Neural cell (in vitro differentiated cells): ENCODE data around the gene CYB561. TPM values are rescaled to one million over a fixed set of nuclear protein-coding genes. Genes with fewer than 3 reads are reported as not detected.

Experiments
- H2AFZ ChIP-seq: fragments of 200-600, 300-800 bp; sonication (generic), shearing (Covaris generic); 2 replicates; pipeline ENCODE4 v1.6.0; 2014; ENCODE audit warnings: low read depth, mild to moderate bottlenecking, antibody characterized with exemption, low read length, moderate library complexity
- H3F3A ChIP-seq: fragments of 200-600 bp; shearing (Covaris generic); 2 replicates; pipeline ENCODE4 v1.6.1; 2016; ENCODE audit warnings: mild to moderate bottlenecking, moderate library complexity, mixed read lengths, antibody characterized with exemption, low read length; ENCODE audit not compliant: insufficient read depth, poor library complexity, severe bottlenecking
- H3K27ac ChIP-seq: fragments of 200-600, 300-800 bp; sonication (generic), shearing (Covaris generic); 2 replicates; pipeline ENCODE4 v1.5.1; 2014; ENCODE audit warnings: mild to moderate bottlenecking, low read length, moderate library complexity
- H3K27me3 ChIP-seq: fragments of 300-800, 200-600 bp; sonication (generic), shearing (Covaris generic); 2 replicates; pipeline ENCODE4 v1.6.0; 2014; ENCODE audit warnings: mild to moderate bottlenecking, low read depth, low read length, moderate library complexity; ENCODE audit not compliant: insufficient read depth
- H3K36me3 ChIP-seq: fragments of 300-800, 200-600 bp; sonication (generic), shearing (Covaris generic); 2 replicates; pipeline ENCODE4 v1.5.1; 2014; ENCODE audit warnings: mild to moderate bottlenecking, antibody characterized with exemption, low read length, moderate library complexity; ENCODE audit not compliant: insufficient read depth
- H3K4me2 ChIP-seq: fragments of 300-800, 200-600 bp; sonication (generic), shearing (Covaris generic); 2 replicates; pipeline ENCODE4 v1.6.0; 2014; ENCODE audit warnings: mild to moderate bottlenecking, low read length
- H3K4me3 ChIP-seq: fragments of 300-800, 200-600 bp; sonication (generic), shearing (Covaris generic); 2 replicates; pipeline ENCODE4 v1.5.1; 2014; ENCODE audit warnings: mild to moderate bottlenecking, low read length, moderate library complexity
- H3K79me2 ChIP-seq: fragments of 200-600 bp; shearing (Covaris generic); replicated peaks from 2 replicates; pipeline ENCODE4 v1.6.0; 2014; ENCODE audit warnings: mild to moderate bottlenecking, low read length, moderate library complexity; ENCODE audit not compliant: insufficient read depth
- H3K9ac ChIP-seq: fragments of 300-800, 200-600 bp; sonication (generic), shearing (Covaris generic); 2 replicates; pipeline ENCODE4 v1.6.1; 2016; ENCODE audit warnings: mild to moderate bottlenecking, low read length, mixed read lengths
- H3K9me2 ChIP-seq: fragments of 200-600 bp; shearing (Covaris generic); 2 replicates; pipeline ENCODE4 v1.6.1; 2016; ENCODE audit warnings: mild to moderate bottlenecking, low read length, mixed read lengths; ENCODE audit not compliant: insufficient read depth
- H3K9me3 ChIP-seq: fragments of 200-600, 300-800 bp; sonication (generic), shearing (Covaris generic); 2 replicates; pipeline ENCODE4 v1.6.1; 2016; ENCODE audit warnings: mild to moderate bottlenecking, mixed run types, low read length, moderate library complexity, mixed read lengths
- H4K20me1 ChIP-seq: fragments of 200-600 bp; shearing (Covaris generic); 2 replicates; pipeline ENCODE4 v1.6.1; 2016; ENCODE audit warnings: mild to moderate bottlenecking, mixed run types; ENCODE audit not compliant: insufficient read depth
- EP300 ChIP-seq: fragments of 450-650 bp; conservative IDR thresholded peaks from 2 replicates; pipeline ENCODE4 v1.6.1; 2014; ENCODE audit warnings: antibody characterized with exemption, mild to moderate bottlenecking, moderate library complexity; ENCODE audit not compliant: poor library complexity, severe bottlenecking
- EZH2 ChIP-seq: fragments of 200-600, 300-800 bp; shearing (Covaris generic), sonication (generic); IDR thresholded peaks from 2 replicates; pipeline ENCODE4 v1.6.1; 2014; ENCODE audit warnings: antibody characterized with exemption, low read length, borderline replicate concordance, mild to moderate bottlenecking; ENCODE audit not compliant: insufficient read depth, poor library complexity, severe bottlenecking
- MXI1 ChIP-seq: fragments of 450-650 bp; conservative IDR thresholded peaks from 2 replicates; pipeline ENCODE4 v1.6.1; 2014; ENCODE audit warnings: antibody characterized with exemption, mild to moderate bottlenecking; ENCODE audit not compliant: poor library complexity, severe bottlenecking
- POLR2AphosphoS5 ChIP-seq: IDR thresholded peaks from 2 replicates; pipeline ENCODE4 v1.6.1; 2012
- RAD21 ChIP-seq: fragments of 450-650 bp; conservative IDR thresholded peaks from 2 replicates; pipeline ENCODE4 v1.6.1; 2014; ENCODE audit warnings: antibody characterized with exemption, mild to moderate bottlenecking, moderate library complexity
- SMC3 ChIP-seq: fragments of 450-650 bp; conservative IDR thresholded peaks from 2 replicates; pipeline ENCODE4 v1.6.1; 2014; ENCODE audit warnings: antibody characterized with exemption, mild to moderate bottlenecking, moderate library complexity; ENCODE audit not compliant: poor library complexity
- TAF1 ChIP-seq: IDR thresholded peaks from 2 replicates; pipeline ENCODE4 v1.6.1; 2012; ENCODE audit warnings: low read depth
- polyA plus RNA-seq: library from polyadenylated mRNA; depleted of rRNA; stranded (reverse); fragments of >200 nt; gene quantifications from 2 replicates; pipeline ENCODE4 v1.2.3, GENCODE V29; 2014
- TF ChIP-seq, protein P1 (sequence below): fragments of 450-650 bp; IDR thresholded peaks from 2 replicates; pipeline ENCODE4 v1.5.1; 2014; ENCODE audit warnings: antibody characterized with exemption, mild to moderate bottlenecking, moderate library complexity; ENCODE audit not compliant: poor library complexity, severe bottlenecking
- TF ChIP-seq, protein P2 (sequence below): IDR thresholded peaks from 2 replicates; pipeline ENCODE4 v1.6.1; 2012; ENCODE audit warnings: borderline replicate concordance

Gene CYB561
- polyA plus RNA-seq, 1 donor from 2014 or later: 15.7 TPM

DNA sequence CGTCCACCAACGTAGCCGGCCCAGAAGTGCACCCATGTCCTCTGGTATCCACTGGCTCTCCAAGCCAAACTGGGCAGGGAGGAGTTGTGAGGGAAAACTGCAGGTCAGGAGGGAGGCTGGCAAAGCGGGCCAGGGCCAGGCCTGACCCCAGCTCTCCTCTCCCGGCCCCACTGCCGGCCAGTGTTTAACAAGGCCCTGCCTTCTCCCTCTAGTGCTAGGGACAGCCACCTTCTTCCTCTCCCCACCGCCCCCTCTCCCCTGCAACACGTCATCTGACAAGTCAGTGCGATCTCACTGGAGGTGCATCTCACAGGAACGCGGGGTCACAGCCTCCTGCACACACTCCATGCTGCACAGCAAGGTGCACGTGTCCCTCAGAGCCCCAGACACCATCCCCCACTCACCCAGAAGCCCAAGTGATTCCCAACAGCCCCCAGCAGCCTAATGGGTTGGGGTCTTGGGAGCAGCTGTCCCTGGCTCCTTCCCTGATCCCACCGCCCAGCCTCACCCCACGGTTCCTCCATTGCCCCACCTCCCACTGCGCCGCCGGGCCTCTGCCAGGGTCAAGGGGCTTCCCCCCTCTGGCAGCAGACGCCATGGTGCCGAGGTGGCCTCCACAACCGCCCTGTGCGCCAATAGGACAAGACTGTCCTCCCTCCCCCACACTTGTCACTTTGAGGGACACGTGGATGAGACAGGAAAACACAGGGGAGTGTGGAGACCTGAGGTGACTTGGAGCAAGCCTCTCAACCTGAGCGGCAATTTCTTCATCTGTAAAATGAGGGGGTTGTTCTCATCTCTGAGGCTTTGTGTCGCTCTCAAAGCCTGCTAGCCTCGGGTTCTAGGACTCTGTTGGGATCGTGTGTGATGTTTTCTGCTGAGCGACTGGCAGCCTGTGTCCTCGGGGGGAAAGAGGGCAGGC is 29.6 kb upstream of the CYB561 start:
- H3K79me2 ChIP-seq: no peaks in the 10 kb centered on the region
- H3F3A ChIP-seq: no peaks in the 10 kb centered on the region
- TF ChIP-seq EP300: peak; percentile 24
- TF ChIP-seq SMC3: no peak
- no peaks in the 10 kb centered on the region for H3K9me2 ChIP-seq
- peaks cover 44% of the 10 kb centered on the region for H3K27me3 ChIP-seq
- peak overlapping the region; percentile 72 for H3K4me3 ChIP-seq
- H3K36me3 ChIP-seq: no peaks in the 10 kb centered on the region
- no peak overlapping the region for H3K27ac ChIP-seq
- no peaks in the 10 kb centered on the region for H4K20me1 ChIP-seq
- H3K9me3 ChIP-seq: no peaks in the 10 kb centered on the region
- no peak overlapping the region for H3K4me2 ChIP-seq
- peak overlapping the region; percentile 53 for H3K9ac ChIP-seq
- H2AFZ ChIP-seq: no peak overlapping the region

DNA sequence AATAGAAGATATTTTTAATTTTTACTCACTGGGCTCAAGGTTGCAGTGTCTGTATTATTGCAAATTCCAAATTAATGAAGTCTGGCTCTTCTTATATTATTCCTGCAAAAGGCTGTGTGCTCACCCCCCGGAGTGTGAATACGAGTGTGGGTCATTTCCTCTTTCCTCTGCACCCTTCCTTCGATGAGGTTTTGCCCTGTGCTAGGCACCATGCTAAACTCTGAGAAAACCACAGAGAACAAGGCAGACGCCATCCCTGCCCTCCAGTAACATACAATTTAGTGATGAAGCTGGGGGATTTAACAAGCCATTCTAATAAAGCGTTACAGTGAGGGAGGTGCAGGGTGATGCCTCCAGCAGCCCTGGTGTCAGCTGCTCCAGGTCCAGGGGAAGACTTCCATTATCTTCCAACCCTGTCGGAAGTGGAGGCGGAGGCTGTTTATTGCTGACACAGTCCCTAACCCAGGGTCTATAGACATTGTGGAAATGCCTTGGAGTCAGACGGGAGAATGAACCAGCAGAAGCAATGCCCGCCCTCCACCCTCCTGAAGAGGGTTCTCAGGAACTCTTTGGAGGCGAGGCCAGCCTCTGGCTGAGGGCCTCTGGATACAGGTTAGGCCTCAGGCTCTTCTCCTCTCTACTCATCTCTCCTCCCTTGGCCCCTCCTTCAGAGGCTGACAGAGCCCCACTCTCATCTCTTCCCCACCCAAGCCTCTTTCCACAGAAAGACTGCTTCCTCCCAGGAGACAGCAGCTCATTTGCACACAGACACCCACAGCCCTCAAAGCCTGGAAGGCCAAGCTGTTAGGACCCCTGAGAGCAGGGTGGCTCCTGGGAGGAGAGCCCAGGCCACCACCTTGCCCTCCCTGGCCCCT is 28.7 kb upstream of the CYB561 start:
- H3K4me3 ChIP-seq: no peak overlapping the region
- TF ChIP-seq MXI1: no peak
- no peak for TF ChIP-seq TAF1
- no peak for TF ChIP-seq SMC3
- TF ChIP-seq, protein P1, sequence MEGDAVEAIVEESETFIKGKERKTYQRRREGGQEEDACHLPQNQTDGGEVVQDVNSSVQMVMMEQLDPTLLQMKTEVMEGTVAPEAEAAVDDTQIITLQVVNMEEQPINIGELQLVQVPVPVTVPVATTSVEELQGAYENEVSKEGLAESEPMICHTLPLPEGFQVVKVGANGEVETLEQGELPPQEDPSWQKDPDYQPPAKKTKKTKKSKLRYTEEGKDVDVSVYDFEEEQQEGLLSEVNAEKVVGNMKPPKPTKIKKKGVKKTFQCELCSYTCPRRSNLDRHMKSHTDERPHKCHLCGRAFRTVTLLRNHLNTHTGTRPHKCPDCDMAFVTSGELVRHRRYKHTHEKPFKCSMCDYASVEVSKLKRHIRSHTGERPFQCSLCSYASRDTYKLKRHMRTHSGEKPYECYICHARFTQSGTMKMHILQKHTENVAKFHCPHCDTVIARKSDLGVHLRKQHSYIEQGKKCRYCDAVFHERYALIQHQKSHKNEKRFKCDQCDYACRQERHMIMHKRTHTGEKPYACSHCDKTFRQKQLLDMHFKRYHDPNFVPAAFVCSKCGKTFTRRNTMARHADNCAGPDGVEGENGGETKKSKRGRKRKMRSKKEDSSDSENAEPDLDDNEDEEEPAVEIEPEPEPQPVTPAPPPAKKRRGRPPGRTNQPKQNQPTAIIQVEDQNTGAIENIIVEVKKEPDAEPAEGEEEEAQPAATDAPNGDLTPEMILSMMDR: no peak
- no peak for TF ChIP-seq EP300
- TF ChIP-seq, protein P2, sequence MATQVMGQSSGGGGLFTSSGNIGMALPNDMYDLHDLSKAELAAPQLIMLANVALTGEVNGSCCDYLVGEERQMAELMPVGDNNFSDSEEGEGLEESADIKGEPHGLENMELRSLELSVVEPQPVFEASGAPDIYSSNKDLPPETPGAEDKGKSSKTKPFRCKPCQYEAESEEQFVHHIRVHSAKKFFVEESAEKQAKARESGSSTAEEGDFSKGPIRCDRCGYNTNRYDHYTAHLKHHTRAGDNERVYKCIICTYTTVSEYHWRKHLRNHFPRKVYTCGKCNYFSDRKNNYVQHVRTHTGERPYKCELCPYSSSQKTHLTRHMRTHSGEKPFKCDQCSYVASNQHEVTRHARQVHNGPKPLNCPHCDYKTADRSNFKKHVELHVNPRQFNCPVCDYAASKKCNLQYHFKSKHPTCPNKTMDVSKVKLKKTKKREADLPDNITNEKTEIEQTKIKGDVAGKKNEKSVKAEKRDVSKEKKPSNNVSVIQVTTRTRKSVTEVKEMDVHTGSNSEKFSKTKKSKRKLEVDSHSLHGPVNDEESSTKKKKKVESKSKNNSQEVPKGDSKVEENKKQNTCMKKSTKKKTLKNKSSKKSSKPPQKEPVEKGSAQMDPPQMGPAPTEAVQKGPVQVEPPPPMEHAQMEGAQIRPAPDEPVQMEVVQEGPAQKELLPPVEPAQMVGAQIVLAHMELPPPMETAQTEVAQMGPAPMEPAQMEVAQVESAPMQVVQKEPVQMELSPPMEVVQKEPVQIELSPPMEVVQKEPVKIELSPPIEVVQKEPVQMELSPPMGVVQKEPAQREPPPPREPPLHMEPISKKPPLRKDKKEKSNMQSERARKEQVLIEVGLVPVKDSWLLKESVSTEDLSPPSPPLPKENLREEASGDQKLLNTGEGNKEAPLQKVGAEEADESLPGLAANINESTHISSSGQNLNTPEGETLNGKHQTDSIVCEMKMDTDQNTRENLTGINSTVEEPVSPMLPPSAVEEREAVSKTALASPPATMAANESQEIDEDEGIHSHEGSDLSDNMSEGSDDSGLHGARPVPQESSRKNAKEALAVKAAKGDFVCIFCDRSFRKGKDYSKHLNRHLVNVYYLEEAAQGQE: no peak
- no peak for TF ChIP-seq RAD21
- no peak for TF ChIP-seq POLR2AphosphoS5
- no peak for TF ChIP-seq EZH2
- no peak overlapping the region for H3K27ac ChIP-seq
- no peaks in the 10 kb centered on the region for H4K20me1 ChIP-seq
- no peak overlapping the region for H2AFZ ChIP-seq
- H3K9ac ChIP-seq: no peak overlapping the region
- no peaks in the 10 kb centered on the region for H3K9me3 ChIP-seq
- H3K27me3 ChIP-seq: peaks cover 44% of the 10 kb centered on the region
- no peaks in the 10 kb centered on the region for H3K9me2 ChIP-seq
- no peak overlapping the region for H3K4me2 ChIP-seq
- H3F3A ChIP-seq: no peaks in the 10 kb centered on the region
- no peaks in the 10 kb centered on the region for H3K79me2 ChIP-seq
- H3K36me3 ChIP-seq: no peaks in the 10 kb centered on the region
